Ascending aorta (tissue), 2 donors: ENCODE measurements around the gene CASP9. TPM values are rescaled to one million over a fixed set of nuclear protein-coding genes. Genes with fewer than 3 reads are reported as not detected.

Source experiments
- DNase-seq, 2 donors: peaks; one replicate each; pipeline ENCODE4 v3.0.0-alpha.2; 2019; ENCODE audit warnings: low spot score in 2 of 2
- H3K27ac ChIP-seq, 2 donors: fragments of 200-600 bp; sonication (generic); one replicate each; pipeline ENCODE4 v1.5.1; 2016 to 2017; ENCODE audit warnings: mild to moderate bottlenecking in 1 of 2
- H3K27me3 ChIP-seq: fragments of 200-600 bp; sonication (generic); one replicate; pipeline ENCODE4 v1.5.1; 2017
- H3K36me3 ChIP-seq, 2 donors: fragments of 200-600 bp; sonication (generic); one replicate each; pipeline ENCODE4 v1.5.1; 2016
- H3K4me1 ChIP-seq, 2 donors: fragments of 200-600 bp; sonication (generic); one replicate each; pipeline ENCODE4 v1.5.1; 2016 to 2017; ENCODE audit warnings: mild to moderate bottlenecking in 1 of 2
- H3K4me3 ChIP-seq, 2 donors: fragments of 200-600 bp; sonication (generic); one replicate each; pipeline ENCODE4 v1.5.1; 2016 to 2017; ENCODE audit warnings: mild to moderate bottlenecking in 1 of 2
- H3K9me3 ChIP-seq, 2 donors: fragments of 200-600 bp; sonication (generic); one replicate each; pipeline ENCODE4 v1.5.1; 2016
- CTCF ChIP-seq, 3 experiments: fragments of 200-600 bp in 2 of 3; fragments of 450-650 bp in 1 of 3; sonication (generic) in 2 of 3; IDR thresholded peaks; one replicate each; pipeline ENCODE4 v1.5.1; 2016 to 2019; ENCODE audit warnings: antibody characterized with exemption in 3 of 3, mild to moderate bottlenecking in 1 of 3, moderate library complexity in 1 of 3
- intact Hi-C: fragments of 100-400 bp; cut with DNase I; formaldehyde crosslinking; loops from one replicate; pipeline ENCODE4 v1.15.1; 2023
- total RNA-seq: library from RNA; depleted of rRNA; stranded (reverse); fragments of >200 nt; gene quantifications from one replicate; pipeline ENCODE4 v1.1.0, GENCODE V29; 2016

CASP9 gene
- total RNA-seq, 1 donor from 2014 or later: 15.5 TPM

DNA sequence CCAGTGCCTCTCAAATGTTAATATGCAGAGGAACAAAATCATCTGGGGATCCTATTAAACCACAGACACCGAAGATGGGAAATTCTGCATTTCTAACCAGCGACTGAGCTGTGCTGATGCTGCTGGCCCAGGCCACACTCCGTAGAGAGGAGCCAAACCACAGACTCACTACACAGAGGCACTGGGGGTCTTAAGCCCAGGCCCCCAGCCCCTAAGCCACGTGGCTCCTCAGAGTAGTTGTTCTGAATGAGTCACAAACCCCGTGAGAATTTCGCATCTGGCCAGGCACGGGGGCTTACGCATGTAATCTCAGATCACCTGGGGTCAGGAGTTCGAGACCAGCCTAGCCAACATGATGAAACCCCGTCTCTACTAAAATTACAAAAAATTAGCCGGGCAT lies 70.3 kb downstream of the CASP9 start:
- no peaks in the 10 kb centered on the region for H3K9me3 ChIP-seq
- no peak overlapping the region for H3K27ac ChIP-seq
- no peak overlapping the region for H3K4me3 ChIP-seq
- no peak for TF ChIP-seq CTCF (IDR thresholded peaks at IDR 0.05)
- no peak for DNase-seq
- no peaks in the 10 kb centered on the region for H3K36me3 ChIP-seq
- H3K27me3 ChIP-seq: no peaks in the 10 kb centered on the region
- H3K4me1 ChIP-seq: no peaks in the 10 kb centered on the region
- intact Hi-C loops: no loop called here

DNA sequence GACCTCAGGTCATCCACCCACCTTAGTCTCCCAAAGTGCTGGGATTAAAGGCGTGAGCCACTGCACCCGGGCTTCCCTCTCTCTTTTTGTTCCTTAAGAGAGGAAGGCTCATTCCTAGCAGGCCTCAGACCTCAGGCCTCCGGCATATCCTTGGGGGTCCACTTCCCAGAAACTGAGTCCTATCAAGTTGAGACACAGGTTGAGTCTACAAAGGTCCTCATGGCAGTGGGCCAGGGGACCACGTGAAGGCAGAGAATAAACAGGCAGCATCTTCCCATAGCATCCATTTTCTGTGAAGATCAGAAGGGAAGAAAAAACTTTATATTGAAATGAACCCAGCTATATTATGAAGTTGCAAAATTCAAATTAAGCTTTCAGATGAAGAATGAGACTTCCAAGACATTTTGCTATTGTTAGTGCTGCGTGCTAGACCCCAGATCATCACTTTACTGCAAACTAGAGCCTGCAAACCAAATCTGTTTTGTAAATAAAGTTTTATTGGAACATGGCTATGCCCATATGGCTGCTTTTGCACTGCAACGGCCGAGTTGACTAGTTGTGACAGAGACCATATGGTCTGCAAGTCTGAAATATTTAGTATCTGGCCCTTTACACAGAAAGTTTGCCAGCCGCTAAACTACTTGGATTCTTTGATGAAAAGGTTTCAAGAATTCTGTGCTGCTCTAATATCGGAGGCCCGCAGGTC lies 71.0 kb downstream of the CASP9 start:
- TF ChIP-seq CTCF (IDR thresholded peaks at IDR 0.05): no peak

GRCh38 chr1:15452216-15452615 lies 71.8 kb downstream of the CASP9 start:
- Histone ChIP-seq H3K27me3 (peaks cover 3% of the 10 kb centered on the region), H3K27ac (no peak overlapping the region), H3K4me3 (no peak overlapping the region), H3K36me3 (no peaks in the 10 kb centered on the region), H3K9me3 (no peaks in the 10 kb centered on the region), H3K4me1 (no peaks in the 10 kb centered on the region)
- no peak for TF ChIP-seq CTCF (IDR thresholded peaks at IDR 0.05)
- no peak for DNase-seq
- intact Hi-C loops: no loop called here

More for the DNA sequence above, 71.0 kb downstream of the CASP9 start:
- Histone ChIP-seq H3K4me1 (no peaks in the 10 kb centered on the region), H3K27ac (no peak overlapping the region), H3K36me3 (no peaks in the 10 kb centered on the region), H3K27me3 (no peaks in the 10 kb centered on the region), H3K4me3 (no peak overlapping the region), H3K9me3 (no peaks in the 10 kb centered on the region)
- intact Hi-C loops: no loop called here
- DNase-seq: no peak

GRCh38 chr1:15451014-15451722 lies 72.8 kb downstream of the CASP9 start:
- peaks cover 3% of the 10 kb centered on the region for H3K27me3 ChIP-seq
- H3K36me3 ChIP-seq: no peaks in the 10 kb centered on the region
- no peaks in the 10 kb centered on the region for H3K4me1 ChIP-seq
- no peak for TF ChIP-seq CTCF (IDR thresholded peaks at IDR 0.05)
- H3K9me3 ChIP-seq: no peaks in the 10 kb centered on the region
- no peak overlapping the region for H3K4me3 ChIP-seq
- intact Hi-C loops: no loop called here
- no peak for DNase-seq
- no peak overlapping the region for H3K27ac ChIP-seq

DNA sequence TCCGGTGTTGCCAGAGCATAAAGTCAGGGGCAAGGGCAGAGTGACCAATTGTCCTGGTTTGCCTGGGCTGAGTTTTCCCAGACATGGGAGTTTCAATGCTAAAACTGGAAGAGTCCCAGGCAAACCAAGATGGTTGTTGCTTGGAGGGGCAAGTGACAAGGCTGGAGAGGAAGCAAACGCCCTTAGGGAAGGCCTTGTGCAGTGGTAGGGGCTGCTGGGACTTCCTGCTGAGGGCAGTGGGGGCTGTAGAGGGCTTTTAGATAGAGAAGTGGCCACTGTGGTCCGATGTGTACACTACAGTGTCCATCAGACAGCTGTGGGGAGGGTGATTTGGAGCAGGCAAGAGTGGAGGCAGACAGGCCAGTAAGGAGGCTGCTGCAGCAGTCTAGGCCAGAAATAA lies 74.4 kb downstream of the CASP9 start:
- Histone ChIP-seq H3K27me3 (peaks cover 3% of the 10 kb centered on the region), H3K9me3 (no peaks in the 10 kb centered on the region), H3K4me3 (no peak overlapping the region), H3K36me3 (no peaks in the 10 kb centered on the region), H3K27ac (no peak overlapping the region), H3K4me1 (no peaks in the 10 kb centered on the region)
- DNase-seq: no peak
- intact Hi-C loops: no loop called here
- TF ChIP-seq CTCF (IDR thresholded peaks at IDR 0.05): no peak
